Fibroblast of skin of right quadriceps (primary cell): ENCODE data around the gene LYSMD4.
"Not testable (repeated sequence)": the region's sequence is repeated elsewhere in the genome, so short reads cannot be mapped to it uniquely, and the experiment has no call there.

Experiments
- DNase-seq: peaks from one replicate; pipeline ENCODE4 v3.0.0-alpha.2; 2013

The LYSMD4 gene

GRCh38 chr15:99733268-99734039, at the start of gene LYSMD4:
Gene LYSMD4, minus strand, starts transcription at chr15:99733437. Its CDS starts 1,438 bp downstream, at chr15:99731999.
- DNase-seq = peak; percentile 93

DNA sequence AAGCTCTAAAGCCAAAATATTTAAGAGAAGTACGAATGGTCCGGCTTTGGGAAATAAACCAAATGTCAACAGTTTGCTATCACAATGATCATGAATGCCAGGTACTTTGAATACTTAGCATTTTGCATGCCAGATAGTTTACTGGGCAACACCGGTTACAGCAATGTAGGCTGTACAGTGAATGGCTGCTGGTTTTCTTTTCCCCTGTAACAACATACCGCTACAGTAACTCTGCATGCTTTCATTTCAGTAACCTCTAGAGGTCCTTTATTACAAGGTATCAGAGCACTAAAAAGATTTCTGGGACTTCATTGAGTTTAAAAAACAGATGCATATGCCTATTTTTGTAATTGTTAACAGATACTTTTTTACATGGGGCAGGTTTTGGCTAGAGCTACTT, 48.8 kb upstream of the LYSMD4 start:
- DNase-seq = not testable (repeated sequence)

DNA sequence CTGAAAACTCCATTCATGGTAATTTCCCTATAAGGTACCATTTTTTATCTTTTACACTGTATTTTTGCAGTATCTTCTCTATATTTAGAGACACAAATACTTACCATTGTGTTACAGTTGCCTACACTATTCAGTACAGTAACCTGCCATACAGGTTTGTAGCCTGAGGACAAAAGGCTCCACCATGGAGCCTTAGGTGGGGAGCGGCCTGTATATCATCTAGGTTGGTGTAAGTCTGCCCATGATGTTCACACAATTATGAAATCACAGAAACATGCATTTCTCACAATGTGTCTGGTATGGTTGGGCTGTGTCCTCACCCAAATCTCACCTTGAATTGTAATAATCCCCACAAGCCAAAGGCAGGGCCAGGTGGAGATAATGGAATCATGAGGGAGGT, 43.9 kb upstream of the LYSMD4 start:
- no peak for DNase-seq

GRCh38 chr15:99764522-99764921, 31.3 kb upstream of the LYSMD4 start:
- DNase-seq = no peak

DNA sequence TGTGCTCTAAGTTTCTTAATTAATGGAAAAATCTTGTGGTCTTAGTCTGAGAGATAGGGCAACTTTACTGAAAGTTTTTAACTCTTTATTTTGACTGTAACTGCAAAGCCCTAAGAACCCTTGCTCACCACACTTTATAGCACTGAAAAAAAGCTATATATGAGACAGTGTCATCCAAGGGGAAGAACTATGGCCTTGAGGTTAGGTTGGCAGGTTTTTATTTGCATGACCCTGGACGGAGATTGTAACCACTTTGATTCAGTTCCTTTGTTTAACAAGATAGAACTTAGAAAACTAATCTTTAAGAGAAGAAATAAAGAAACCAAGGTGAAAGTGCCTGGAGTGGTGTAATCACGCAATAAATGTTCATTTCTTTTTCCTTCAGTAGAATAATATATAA, 30.6 kb upstream of the LYSMD4 start:
- no peak for DNase-seq

- no peak for DNase-seq
Measured at GRCh38 chr15:99762288-99762687, 29.1 kb upstream of the LYSMD4 start.

GRCh38 chr15:99755692-99756409, 22.6 kb upstream of the LYSMD4 start:
- peak; percentile 57 for DNase-seq

GRCh38 chr15:99753066-99753465, 19.8 kb upstream of the LYSMD4 start:
- no peak for DNase-seq

GRCh38 chr15:99752556-99752955, 19.3 kb upstream of the LYSMD4 start:
- no peak for DNase-seq

DNA sequence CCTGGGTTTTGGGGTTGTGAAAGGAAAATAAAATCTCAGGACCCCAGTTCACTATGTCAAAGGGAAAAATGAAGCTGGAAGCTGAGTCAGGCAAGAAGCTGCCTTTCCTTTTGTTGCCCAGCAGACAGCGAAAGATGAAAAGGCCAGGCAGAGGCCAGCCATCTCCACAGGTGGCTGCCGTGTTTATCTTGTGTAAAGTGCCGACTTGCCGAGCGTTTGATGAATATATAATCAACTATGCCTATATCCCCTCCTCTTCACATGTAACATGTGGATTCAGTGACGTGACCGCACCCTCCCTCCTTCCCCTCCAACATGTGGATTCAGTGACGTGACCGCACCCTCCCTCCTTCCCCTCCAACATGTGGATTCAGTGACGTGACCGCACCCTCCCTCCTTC, 17.1 kb upstream of the LYSMD4 start:
- not testable (repeated sequence) for DNase-seq

GRCh38 chr15:99749386-99749785, 16.1 kb upstream of the LYSMD4 start:
- no peak for DNase-seq

GRCh38 chr15:99745370-99746086, 12.3 kb upstream of the LYSMD4 start:
- no peak for DNase-seq

DNA sequence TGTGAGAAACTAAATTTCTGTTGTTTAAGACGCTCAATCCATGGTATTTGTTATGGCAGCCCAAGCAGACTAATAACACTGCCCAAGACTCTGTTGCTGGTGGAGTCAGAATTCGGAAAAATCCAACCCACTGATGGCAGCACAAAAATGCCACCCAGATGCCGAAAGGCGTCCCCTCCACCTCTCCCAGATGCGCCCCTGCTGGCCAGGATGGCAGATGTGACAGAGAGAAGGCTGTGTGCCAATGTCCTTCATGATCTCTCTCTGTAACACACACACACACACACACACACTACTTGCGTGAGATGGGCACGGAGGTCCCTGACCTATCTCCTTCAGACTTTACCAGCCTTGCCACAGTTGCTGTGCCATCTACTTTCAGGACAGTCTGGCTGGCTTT, 10.9 kb upstream of the LYSMD4 start:
- no peak for DNase-seq

GRCh38 chr15:99741835-99742234, 8.6 kb upstream of the LYSMD4 start:
- no peak for DNase-seq

DNA sequence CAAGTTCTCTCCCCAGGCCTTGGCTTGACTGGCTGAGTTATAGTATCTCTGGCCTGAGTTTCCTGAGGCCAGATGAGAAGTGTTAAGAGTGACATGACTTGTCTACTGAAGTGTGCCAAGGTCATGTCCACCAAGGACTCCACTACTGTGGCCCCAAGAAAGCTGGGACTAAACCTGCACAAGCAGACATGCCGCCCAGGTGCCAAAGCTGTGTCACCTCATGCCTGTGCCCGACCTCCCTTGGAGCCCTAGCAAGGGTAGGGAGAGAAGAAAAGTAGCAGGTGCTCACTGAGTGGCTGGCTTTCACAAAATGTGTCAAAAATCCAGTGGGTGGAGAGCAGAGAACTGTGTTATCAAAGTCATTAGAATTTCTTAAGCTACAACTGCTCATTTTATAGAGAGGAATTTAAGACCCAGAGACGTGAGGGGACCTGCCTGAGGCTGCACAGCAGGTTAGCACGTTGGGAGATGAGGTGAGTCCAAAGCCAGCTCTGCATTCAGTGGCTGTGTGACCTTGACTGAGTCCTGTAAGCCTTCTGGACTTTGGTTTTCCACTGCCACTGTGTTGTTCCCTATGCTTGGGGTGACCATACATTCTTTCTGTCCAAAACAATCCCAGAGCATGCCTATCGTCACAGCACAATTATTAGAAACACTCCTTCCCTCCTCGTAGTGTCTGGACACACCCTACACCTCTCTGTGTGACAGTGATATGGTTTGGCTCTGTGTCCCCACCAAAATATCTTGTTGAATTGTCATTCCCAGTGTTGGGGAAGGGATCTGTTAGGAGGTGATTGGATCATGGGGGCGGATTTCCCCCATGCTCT, 5.0 kb upstream of the LYSMD4 start:
- no peak for DNase-seq

DNA sequence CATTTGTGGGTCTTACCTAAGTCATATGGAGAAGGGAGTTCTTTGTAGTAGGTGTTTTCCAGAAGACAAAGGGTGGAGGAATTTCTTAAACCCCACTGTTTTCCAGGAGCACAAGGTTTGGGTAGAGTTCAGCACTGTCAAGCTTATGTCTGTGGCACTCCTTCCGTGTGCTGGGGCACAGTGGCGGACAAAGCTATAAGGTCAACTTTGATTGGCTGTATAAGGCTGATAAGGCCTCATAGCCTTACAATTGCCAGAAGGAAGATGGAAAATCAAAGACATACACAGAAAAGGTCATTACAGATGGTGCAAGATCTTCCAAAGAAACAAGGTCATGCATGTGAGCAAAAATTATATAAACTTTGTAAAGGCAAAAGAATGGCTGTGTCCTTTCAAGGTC, 3.5 kb upstream of the LYSMD4 start:
- DNase-seq = no peak

GRCh38 chr15:99735868-99736267, 2.6 kb upstream of the LYSMD4 start:
- no peak for DNase-seq

DNA sequence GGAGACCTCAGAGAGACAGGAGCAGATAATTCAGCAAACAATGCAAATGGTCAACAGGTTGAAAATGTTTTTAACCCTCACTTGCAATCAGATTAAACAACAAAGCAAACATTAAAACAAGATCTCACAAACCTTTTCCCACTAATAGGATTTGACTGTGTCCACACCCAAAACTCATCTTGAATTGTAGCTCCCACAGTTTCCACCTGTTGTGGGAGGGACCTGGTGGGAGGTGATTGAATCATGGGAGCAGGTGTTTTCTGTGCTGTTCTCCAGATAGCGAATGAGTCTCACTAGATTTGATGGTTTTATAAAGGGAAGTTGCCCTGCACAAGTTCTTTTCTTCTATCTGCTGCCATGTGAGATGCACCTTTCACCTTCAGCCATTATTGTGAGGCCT, 1.3 kb upstream of the LYSMD4 start:
- no peak for DNase-seq

GRCh38 chr15:99734040-99734291, 729 bp upstream of the LYSMD4 start:
- not testable (repeated sequence) for DNase-seq

- no peak for DNase-seq
Measured at GRCh38 chr15:99732751-99733267, 428 bp downstream of the LYSMD4 start.

- DNase-seq = peak; percentile 13
Measured at GRCh38 chr15:99732124-99732750, 1.0 kb downstream of the LYSMD4 start.

GRCh38 chr15:99731336-99732123, 1.7 kb downstream of the LYSMD4 start:
- DNase-seq = no peak
